LNCaP clone FGC (cell line): ENCODE results near the gene MMP27.

Experiments
- DNase-seq: peaks from one replicate; pipeline ENCODE4 v3.0.0-alpha.2; 2011; ENCODE audit warnings: low read depth
- H3K4me3 ChIP-seq: 2 replicates; pipeline ENCODE4 v1.5.1; 2011; ENCODE audit warnings: mild to moderate bottlenecking, low read depth, low read length, control low read depth
- CTCF ChIP-seq: IDR thresholded peaks from 2 replicates; pipeline ENCODE4 v1.5.1; 2012; ENCODE audit warnings: mild to moderate bottlenecking; ENCODE audit not compliant: control insufficient read depth, insufficient read depth; ENCODE audit errors: extremely low read depth

Gene MMP27

DNA sequence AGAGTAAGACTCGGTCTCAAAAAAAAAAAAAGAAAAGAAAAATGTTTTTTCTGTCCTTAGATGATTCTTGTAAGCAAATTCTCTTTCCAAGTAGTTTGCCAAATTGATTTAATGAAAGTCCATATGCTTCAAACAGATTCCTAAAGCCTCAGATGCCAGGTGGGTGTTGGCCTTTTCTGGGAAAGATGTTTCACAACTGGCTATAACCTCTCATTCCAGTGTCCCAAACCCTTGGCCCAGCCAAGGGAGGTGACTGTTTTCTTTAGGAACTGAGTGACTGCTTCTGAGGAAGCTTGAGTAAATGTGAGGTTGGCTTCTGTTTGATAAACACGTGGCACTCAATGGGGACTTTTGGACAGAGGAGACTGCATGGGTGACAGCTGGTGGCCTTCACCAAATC, 27.5 kb downstream of the MMP27 start:
- no peak overlapping the region for H3K4me3 ChIP-seq
- DNase-seq: no peak
- no peak for TF ChIP-seq CTCF

- DNase-seq: no peak
- no peak for TF ChIP-seq CTCF
- H3K4me3 ChIP-seq: no peak overlapping the region
These were observed 29.5 kb downstream of the MMP27 start for GRCh38 chr11:102676084-102676483.

DNA sequence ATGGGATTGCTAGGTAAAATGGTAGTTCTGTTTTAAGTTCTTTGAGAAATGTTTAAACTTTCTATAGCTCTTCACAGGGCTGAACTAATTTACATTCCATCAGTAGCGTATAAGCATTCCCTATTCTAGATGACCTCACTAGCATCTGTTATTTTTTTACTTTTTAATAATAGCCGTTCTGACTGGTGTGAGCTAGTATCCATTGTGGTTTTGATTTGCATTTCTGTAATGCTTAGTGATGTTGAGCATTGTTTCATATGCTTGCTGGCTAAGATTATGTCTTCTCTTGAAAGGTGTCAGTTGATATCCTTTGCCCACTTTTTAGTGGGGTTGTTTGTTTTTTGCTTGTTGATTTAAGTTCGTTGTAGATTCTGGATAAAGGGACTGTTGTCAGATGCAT, 35.9 kb downstream of the MMP27 start:
- no peak overlapping the region for H3K4me3 ChIP-seq
- DNase-seq: no peak
- TF ChIP-seq CTCF: no peak

GRCh38 chr11:102666331-102666957, 39.1 kb downstream of the MMP27 start:
- peak; percentile 22 for DNase-seq
- TF ChIP-seq CTCF: peak; percentile 78
- no peak overlapping the region for H3K4me3 ChIP-seq

- no peak overlapping the region for H3K4me3 ChIP-seq
- no peak; the same call in 1 of the 2 replicates for TF ChIP-seq CTCF
These were observed 41.4 kb downstream of the MMP27 start for GRCh38 chr11:102664001-102664752.

DNA sequence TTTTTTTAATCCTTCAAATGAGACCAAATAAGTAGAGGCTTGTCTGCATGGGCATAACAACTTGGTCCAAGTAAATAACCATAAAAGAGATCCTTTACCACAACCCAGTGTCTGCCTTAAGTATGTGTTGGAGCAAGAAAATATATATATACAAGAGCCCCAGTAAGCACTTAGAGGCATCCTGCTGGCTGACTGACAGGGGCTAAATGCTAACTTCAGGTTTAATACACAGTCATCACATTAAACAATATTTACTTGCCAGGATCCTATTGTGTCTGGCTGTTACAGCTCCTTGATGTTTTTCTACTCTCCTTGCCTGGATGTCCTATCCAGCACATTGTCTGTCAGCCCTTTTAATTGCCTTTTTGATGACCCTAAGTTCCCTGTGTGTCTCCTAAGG, 43.0 kb downstream of the MMP27 start:
- H3K4me3 ChIP-seq: no peak overlapping the region
- no peak for TF ChIP-seq CTCF
- peak; percentile 4 for DNase-seq

More at GRCh38 chr11:102664001-102664752, 41.4 kb downstream of the MMP27 start:
- no peak for DNase-seq
